HG03066 (cell line): ENCODE data around the gene PGR.
"Not testable (repeated sequence)": the region's sequence is repeated elsewhere in the genome, so short reads cannot be mapped to it uniquely, and the experiment has no call there.

Experiments
- ATAC-seq: cut with Tn5 transposase; IDR thresholded peaks from one replicate; pipeline ENCODE4 v1.9.1; 2021; ENCODE audit warnings: low read depth; ENCODE audit not compliant: unreplicated experiment

The PGR gene

GRCh38 chr11:101013702-101014101 is 115.9 kb downstream of the PGR start:
- ATAC-seq: not testable (repeated sequence)

DNA sequence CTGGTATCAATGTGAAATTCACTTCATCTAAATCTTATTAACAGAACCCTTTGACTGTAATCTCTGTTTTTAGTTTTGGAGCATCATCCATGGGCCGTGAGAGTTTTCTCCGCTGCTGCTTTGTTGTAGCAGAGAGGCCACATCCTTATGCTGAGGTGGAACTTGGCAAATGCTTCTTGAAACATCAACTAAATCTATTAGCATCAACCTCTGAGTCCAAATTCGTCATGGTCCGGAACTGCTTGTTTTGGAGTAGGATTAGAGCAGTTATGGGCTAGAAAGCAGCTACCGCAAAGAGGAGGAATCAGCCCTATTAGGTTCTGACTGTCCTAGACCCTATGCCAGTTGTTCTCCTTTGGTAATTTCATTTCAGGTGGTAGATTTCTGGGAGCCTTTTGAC is 117.7 kb downstream of the PGR start:
- ATAC-seq: no peak

- no peak for ATAC-seq
Measured at GRCh38 chr11:101010899-101011298, 118.7 kb downstream of the PGR start.

GRCh38 chr11:101009690-101010055 is 119.9 kb downstream of the PGR start:
- ATAC-seq: no peak

- no peak for ATAC-seq
Measured at GRCh38 chr11:101008961-101009689, 120.5 kb downstream of the PGR start.

GRCh38 chr11:101003468-101003867 is 126.1 kb downstream of the PGR start:
- ATAC-seq: no peak

GRCh38 chr11:100999756-101000155 is 129.9 kb downstream of the PGR start:
- ATAC-seq: no peak

DNA sequence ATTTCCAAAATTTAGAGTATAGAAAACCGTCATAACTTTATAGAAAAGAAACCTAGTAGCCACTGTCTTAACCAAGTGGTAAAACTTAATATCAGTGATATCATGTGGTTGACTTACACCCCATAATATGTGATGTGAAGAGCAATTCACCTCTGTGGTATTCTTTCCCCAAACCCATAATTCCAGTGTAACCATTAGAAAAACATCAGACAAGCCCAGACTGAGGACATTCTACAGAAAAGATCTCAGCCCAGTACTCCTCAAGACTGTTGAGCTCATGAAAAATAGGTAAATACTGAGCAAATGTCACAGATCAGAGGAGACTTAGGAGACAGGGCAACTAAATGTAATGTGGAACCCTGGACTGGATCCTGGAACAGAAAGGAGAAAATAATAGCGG is 134.6 kb downstream of the PGR start:
- no peak for ATAC-seq

GRCh38 chr11:100991541-100991940 is 138.1 kb downstream of the PGR start:
- ATAC-seq: no peak

DNA sequence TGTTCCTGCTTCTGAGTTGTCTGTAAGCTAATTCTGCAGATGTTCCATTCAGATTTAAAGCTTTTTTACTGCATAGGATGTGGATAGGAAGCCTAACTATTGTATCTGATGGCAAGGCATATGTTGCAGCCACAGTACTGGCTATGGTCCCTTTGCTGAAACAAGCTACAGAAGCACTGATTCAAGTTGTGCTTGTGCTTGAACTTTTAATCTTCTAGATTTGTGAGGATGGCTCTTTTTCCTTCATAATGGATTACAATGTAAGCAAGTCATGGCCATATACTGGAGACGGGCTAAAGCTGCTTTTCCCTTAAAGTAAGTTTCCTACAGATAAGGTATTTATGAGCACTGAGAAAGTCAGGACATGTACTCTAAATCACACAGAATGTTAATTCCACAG is 138.7 kb downstream of the PGR start:
- no peak for ATAC-seq

DNA sequence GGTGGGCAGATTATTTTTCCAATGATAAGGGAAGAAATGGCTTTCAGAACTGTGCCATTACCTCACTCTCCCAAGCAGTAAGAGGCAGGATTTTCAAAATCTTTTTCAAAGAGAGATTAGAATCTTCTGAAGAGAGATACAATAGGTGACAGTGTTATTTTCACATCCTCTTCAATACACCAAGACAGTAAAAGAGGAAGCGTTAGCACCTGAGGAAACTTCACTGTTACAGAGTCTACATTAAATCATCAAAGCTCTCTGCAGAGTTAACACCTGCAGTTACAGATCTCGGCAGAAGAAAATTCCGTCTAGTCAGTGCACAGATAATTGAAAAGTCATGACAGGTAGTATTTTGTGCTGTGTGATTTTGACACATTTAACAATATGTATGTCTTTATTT is 144.9 kb downstream of the PGR start:
- peak; percentile 60 for ATAC-seq

- no peak for ATAC-seq
Measured at GRCh38 chr11:100981196-100981824, 148.3 kb downstream of the PGR start.

- no peak for ATAC-seq
Measured at GRCh38 chr11:100980156-100980555, 149.5 kb downstream of the PGR start.
